GM12878 (cell line): ENCODE data around the gene SNCAIP. TPM values are rescaled to one million over a fixed set of nuclear protein-coding genes. Genes with fewer than 3 reads are reported as not detected.

Experiments used
- ATAC-seq: fragments of 200-7000 bp; cut with Tn5 transposase; 3 replicates; pipeline ENCODE4 v1.9.1; 2020; ENCODE audit warnings: mild to moderate bottlenecking, moderate library complexity
- BruUV-seq: library from RNA; stranded (reverse); fragments of 400-500 nt; replicated peaks from 2 replicates; lab custom pipeline; 2021; lab: Mats Ljungman, UMichigan
- CTCF ChIA-PET: fragments of 300-600 bp; sonication (Branson Sonifier 250); formaldehyde crosslinking; extraction: SDS; loops from one replicate; lab custom pipeline; 2021; ENCODE audit warnings: inconsistent platforms; lab: Yijun Ruan, JAX
- POLR2A ChIA-PET: fragments of 350-600 bp; formaldehyde crosslinking; extraction: SDS; loops from one replicate; lab custom pipeline; 2021; ENCODE audit warnings: inconsistent platforms; lab: Charles Lee
- RAD21 ChIA-PET: fragments of 300-600 bp; sonication (Branson Sonifier 250); formaldehyde crosslinking; loops from one replicate; lab custom pipeline; 2023; ENCODE audit warnings: antibody characterized with exemption; ENCODE audit not compliant: unreplicated experiment; lab: Charles Lee
- SMC1A ChIA-PET: fragments of 300-600 bp; sonication (Branson Sonifier 250); formaldehyde crosslinking; loops from one replicate; lab custom pipeline; 2023; ENCODE audit not compliant: unreplicated experiment, uncharacterized antibody; lab: Charles Lee
- DNase-seq: peaks from one replicate; pipeline ENCODE4 v3.0.0-alpha.2; 2011; ENCODE audit warnings: low read depth, low spot score
- FAIRE-seq: peaks from 3 replicates; lab custom pipeline; 2011; peaks lifted over from hg19 to GRCh38; lab: Jason Lieb, UNC
- H2AFZ ChIP-seq: 2 replicates; pipeline ENCODE4 v1.6.0; 2011; ENCODE audit warnings: low read depth, low read length, control low read depth; ENCODE audit not compliant: control insufficient read depth
- H3K27ac ChIP-seq: 2 replicates; pipeline ENCODE4 v1.5.1; 2011; ENCODE audit warnings: control low read depth; ENCODE audit not compliant: control insufficient read depth, insufficient read depth
- H3K27me3 ChIP-seq, 2 experiments: replicated peaks in 1 of 2; 2 replicates each; pipeline versions ENCODE4 v1.6.0 to v1.6.1; 2011; ENCODE audit warnings: low read length in 1 of 2; ENCODE audit not compliant: control insufficient read depth in 2 of 2, insufficient read depth in 2 of 2
- H3K36me3 ChIP-seq, 2 experiments: 2 replicates each; pipeline ENCODE4 v1.5.1; 2011; ENCODE audit warnings: low read length in 1 of 2; ENCODE audit not compliant: control insufficient read depth in 2 of 2, insufficient read depth in 2 of 2
- H3K4me1 ChIP-seq: 2 replicates; pipeline ENCODE4 v1.6.1; 2011; ENCODE audit warnings: mild to moderate bottlenecking, low read length, moderate library complexity, mixed read lengths; ENCODE audit not compliant: control insufficient read depth, insufficient read depth
- H3K4me2 ChIP-seq: 2 replicates; pipeline ENCODE4 v1.6.0; 2011; ENCODE audit warnings: control low read depth; ENCODE audit not compliant: control insufficient read depth, insufficient read depth
- H3K4me3 ChIP-seq: fragments of 200-600 bp; sonication (generic); 2 replicates; pipeline ENCODE4 v1.5.1; 2016
- H3K79me2 ChIP-seq: 2 replicates; pipeline ENCODE4 v1.6.0; 2011; ENCODE audit warnings: low read length; ENCODE audit not compliant: control insufficient read depth, insufficient read depth
- H3K9ac ChIP-seq: 2 replicates; pipeline ENCODE4 v1.8.0; 2011; ENCODE audit warnings: low read length, control low read depth, mixed read lengths; ENCODE audit not compliant: control insufficient read depth, insufficient read depth
- H3K9me3 ChIP-seq: replicated peaks from 3 replicates; pipeline ENCODE4 v1.5.1; 2011; ENCODE audit warnings: mild to moderate bottlenecking, low read length; ENCODE audit not compliant: control insufficient read depth, insufficient read depth
- H4K20me1 ChIP-seq: 2 replicates; pipeline ENCODE4 v1.6.0; 2011; ENCODE audit not compliant: control insufficient read depth, insufficient read depth
- EZH2 ChIP-seq: IDR thresholded peaks from 2 replicates; pipeline ENCODE4 v1.6.1; 2012; ENCODE audit warnings: low read depth, mild to moderate bottlenecking, control low read depth, inconsistent platforms, low read length, borderline replicate concordance; ENCODE audit not compliant: control insufficient read depth
- FOXK2 ChIP-seq: fragments of 450-650 bp; IDR thresholded peaks from 2 replicates; pipeline ENCODE4 v1.6.1; 2017; ENCODE audit warnings: mild to moderate bottlenecking, moderate library complexity
- NFIC ChIP-seq: IDR thresholded peaks from 2 replicates; pipeline ENCODE4 v1.6.1; 2012; ENCODE audit warnings: low read depth, mild to moderate bottlenecking, inconsistent platforms, low read length, moderate library complexity
- PAX8 ChIP-seq: fragments of 450-650 bp; IDR thresholded peaks from 2 replicates; pipeline ENCODE4 v1.6.1; 2017; ENCODE audit warnings: mild to moderate bottlenecking, moderate library complexity
- RAD21 ChIP-seq: IDR thresholded peaks from 2 replicates; pipeline ENCODE4 v1.6.1; 2011; ENCODE audit warnings: mild to moderate bottlenecking, low read depth, low read length, moderate library complexity; ENCODE audit not compliant: insufficient read depth
- RBBP5 ChIP-seq: fragments of 200-600 bp; sonication (generic); conservative IDR thresholded peaks from 2 replicates; pipeline ENCODE4 v1.6.1; 2016
- SRF ChIP-seq, 2 experiments: IDR thresholded peaks; 2 replicates each; pipeline ENCODE4 v1.6.1; 2011; ENCODE audit warnings: low read depth in 2 of 2, low read length in 2 of 2, mild to moderate bottlenecking in 1 of 2, moderate library complexity in 1 of 2
- STAT3 ChIP-seq: IDR thresholded peaks from 2 replicates; pipeline ENCODE4 v1.6.1; 2011; ENCODE audit warnings: low read depth, low read length, improper control_type of control experiment
- ZBED1 ChIP-seq: IDR thresholded peaks from 2 replicates; pipeline ENCODE4 v1.6.1; 2016; ENCODE audit warnings: borderline replicate concordance
- ZNF207 ChIP-seq: fragments of 450-650 bp; IDR thresholded peaks from 2 replicates; pipeline ENCODE4 v1.6.1; 2014; ENCODE audit warnings: antibody characterized with exemption, mild to moderate bottlenecking, borderline replicate concordance
- WGBS: methylation state at CpG from one replicate; pipeline ENCODE4 v1.1.6; 2016; ENCODE audit warnings: low lambda C conversion rate; ENCODE audit not compliant: insufficient replicate concordance, insufficient coverage; ENCODE audit errors: missing lambda C conversion rate; 5-methylcytosine and 5-hydroxymethylcytosine counted together
- in situ Hi-C: fragments of 300-500 bp; cut with MboI; formaldehyde crosslinking; loops from 9 replicates; pipeline ENCODE4 v1.14.3; 2018; ENCODE audit warnings: mixed read lengths
- intact Hi-C: fragments of 100-400 bp; cut with micrococcal nuclease; formaldehyde crosslinking; loops from one replicate; pipeline ENCODE4 v1.14.2; 2022; ENCODE audit not compliant: unreplicated experiment
- polyA plus RNA-seq, 11 experiments: library from polyadenylated mRNA; depleted of rRNA in 4 of 11; unstranded in 6 of 11; stranded (reverse) in 5 of 11; fragments of >200 nt; fragmentation: Nextera tagmentation in 4 of 11; fragmentation: Illumina TruSeq in 1 of 11; extraction: Ambion mirVana in 4 of 11; extraction: Trizol in 1 of 11; gene quantifications; 1 replicate in 1 of 11; 2 replicates in 10 of 11; pipeline versions ENCODE4 v1.2.1 to v1.2.3, GENCODE V29; 2011 to 2016; ENCODE audit warnings: inconsistent platforms in 2 of 11, missing spikeins in 2 of 11, low read depth in 1 of 11
- total RNA-seq, 4 experiments: library from RNA; depleted of rRNA in 3 of 4; stranded (reverse); fragments of >200 nt in 3 of 4; fragmentation: Illumina TruSeq in 1 of 4; extraction: Trizol in 1 of 4; gene quantifications; 2 replicates each; pipeline versions ENCODE4 v1.2.1 to v1.2.3, GENCODE V29; 2013 to 2021
- TF ChIP-seq, protein P1 (sequence below): IDR thresholded peaks from 2 replicates; pipeline ENCODE4 v1.6.1; 2012; ENCODE audit warnings: low read depth, low read length, improper control_type of control experiment
- TF ChIP-seq, protein P2 (sequence below): IDR thresholded peaks from 2 replicates; pipeline ENCODE4 v1.6.1; 2011; ENCODE audit warnings: borderline replicate concordance, low read depth, mild to moderate bottlenecking, moderate library complexity, low read length; ENCODE audit not compliant: insufficient read depth, poor library complexity, severe bottlenecking
- TF ChIP-seq, protein P3 (sequence below): IDR thresholded peaks from 2 replicates; pipeline ENCODE4 v1.6.1; 2011; ENCODE audit warnings: borderline replicate concordance, low read depth, mild to moderate bottlenecking, moderate library complexity, mixed read lengths, low read length; ENCODE audit not compliant: insufficient read depth; ENCODE audit errors: extremely low read length
- TF ChIP-seq, protein P4 (sequence below): IDR thresholded peaks from 2 replicates; pipeline ENCODE4 v1.6.1; 2012; ENCODE audit warnings: mild to moderate bottlenecking, low read depth, low read length
- TF ChIP-seq, protein P5 (sequence below): IDR thresholded peaks from 2 replicates; pipeline ENCODE4 v1.6.1; 2011; ENCODE audit warnings: low read depth, low read length, improper control_type of control experiment, borderline replicate concordance

Gene SNCAIP
- total and polyA plus RNA-seq, 10 of the 15 experiments (the other 5 are each of a cell fraction or from before 2014, with no cell fraction given): 0.03 to 0.62 (median 0.16) TPM; not detected in 1

DNA sequence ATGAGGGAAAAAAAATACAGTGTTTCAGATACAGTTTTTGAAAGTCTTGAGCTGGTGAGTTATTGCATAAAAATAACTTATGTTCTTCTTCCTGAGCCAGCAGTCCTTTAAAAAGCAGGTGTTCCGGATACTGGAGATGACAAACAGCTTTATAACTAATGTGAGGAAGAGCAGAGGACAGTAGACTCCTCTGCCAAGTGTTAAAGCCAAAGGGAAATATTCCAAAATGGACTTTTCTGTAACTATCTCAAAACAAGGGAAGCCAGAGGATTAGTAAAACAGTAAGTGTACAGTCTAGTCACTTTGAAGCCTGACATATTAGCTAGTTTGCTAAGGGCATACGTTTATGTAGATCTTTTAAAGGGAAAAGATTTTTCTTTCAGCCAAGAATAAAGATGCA is 11.0 kb upstream of the SNCAIP start:
- H3K36me3 ChIP-seq: no peaks in the 10 kb centered on the region
- no peak overlapping the region for H3K9ac ChIP-seq
- H3K27me3 ChIP-seq: no peaks in the 10 kb centered on the region
- no TSS peak for BruUV-seq
- 50% methylated on average over 2 of the region's 2 CpGs for WGBS
- H3K79me2 ChIP-seq: no peaks in the 10 kb centered on the region
- H3K27ac ChIP-seq: no peak overlapping the region
- ChIA-PET RAD21 (no interaction called here), CTCF (interaction anchor here (1.3 to 1.7 kb wide), 4 partner anchors 8 to 114 kb away, joined by 3 to 11 read pairs (median 5); no protein-coding TSS in a partner anchor), POLR2A (no interaction called here), SMC1A (interaction anchor here (1.1 to 3.0 kb wide), 5 partner anchors 8 to 114 kb away, joined by 3 to 11 read pairs (median 5); no protein-coding TSS in a partner anchor)
- in situ Hi-C loops (no loop called here), intact Hi-C loops (no loop called here)
- H3K4me2 ChIP-seq: no peak overlapping the region
- TF ChIP-seq STAT3 (no peak), FOXK2 (no peak), SRF (IDR thresholded peaks at IDR 0.05; ENCODE audit: low read depth in 2 of 2, low read length in 2 of 2) (no peak), PAX8 (no peak), RAD21 (no peak), NFIC (no peak), EZH2 (no peak), RBBP5 (no peak), ZNF207 (no peak), ZBED1 (no peak)
- TF ChIP-seq, protein P1, sequence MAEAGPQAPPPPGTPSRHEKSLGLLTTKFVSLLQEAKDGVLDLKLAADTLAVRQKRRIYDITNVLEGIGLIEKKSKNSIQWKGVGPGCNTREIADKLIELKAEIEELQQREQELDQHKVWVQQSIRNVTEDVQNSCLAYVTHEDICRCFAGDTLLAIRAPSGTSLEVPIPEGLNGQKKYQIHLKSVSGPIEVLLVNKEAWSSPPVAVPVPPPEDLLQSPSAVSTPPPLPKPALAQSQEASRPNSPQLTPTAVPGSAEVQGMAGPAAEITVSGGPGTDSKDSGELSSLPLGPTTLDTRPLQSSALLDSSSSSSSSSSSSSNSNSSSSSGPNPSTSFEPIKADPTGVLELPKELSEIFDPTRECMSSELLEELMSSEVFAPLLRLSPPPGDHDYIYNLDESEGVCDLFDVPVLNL: no peak
- TF ChIP-seq, protein P2, sequence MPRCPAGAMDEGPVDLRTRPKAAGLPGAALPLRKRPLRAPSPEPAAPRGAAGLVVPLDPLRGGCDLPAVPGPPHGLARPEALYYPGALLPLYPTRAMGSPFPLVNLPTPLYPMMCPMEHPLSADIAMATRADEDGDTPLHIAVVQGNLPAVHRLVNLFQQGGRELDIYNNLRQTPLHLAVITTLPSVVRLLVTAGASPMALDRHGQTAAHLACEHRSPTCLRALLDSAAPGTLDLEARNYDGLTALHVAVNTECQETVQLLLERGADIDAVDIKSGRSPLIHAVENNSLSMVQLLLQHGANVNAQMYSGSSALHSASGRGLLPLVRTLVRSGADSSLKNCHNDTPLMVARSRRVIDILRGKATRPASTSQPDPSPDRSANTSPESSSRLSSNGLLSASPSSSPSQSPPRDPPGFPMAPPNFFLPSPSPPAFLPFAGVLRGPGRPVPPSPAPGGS: no peak
- TF ChIP-seq, protein P3, sequence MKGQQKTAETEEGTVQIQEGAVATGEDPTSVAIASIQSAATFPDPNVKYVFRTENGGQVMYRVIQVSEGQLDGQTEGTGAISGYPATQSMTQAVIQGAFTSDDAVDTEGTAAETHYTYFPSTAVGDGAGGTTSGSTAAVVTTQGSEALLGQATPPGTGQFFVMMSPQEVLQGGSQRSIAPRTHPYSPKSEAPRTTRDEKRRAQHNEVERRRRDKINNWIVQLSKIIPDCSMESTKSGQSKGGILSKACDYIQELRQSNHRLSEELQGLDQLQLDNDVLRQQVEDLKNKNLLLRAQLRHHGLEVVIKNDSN: no peak
- TF ChIP-seq, protein P4, sequence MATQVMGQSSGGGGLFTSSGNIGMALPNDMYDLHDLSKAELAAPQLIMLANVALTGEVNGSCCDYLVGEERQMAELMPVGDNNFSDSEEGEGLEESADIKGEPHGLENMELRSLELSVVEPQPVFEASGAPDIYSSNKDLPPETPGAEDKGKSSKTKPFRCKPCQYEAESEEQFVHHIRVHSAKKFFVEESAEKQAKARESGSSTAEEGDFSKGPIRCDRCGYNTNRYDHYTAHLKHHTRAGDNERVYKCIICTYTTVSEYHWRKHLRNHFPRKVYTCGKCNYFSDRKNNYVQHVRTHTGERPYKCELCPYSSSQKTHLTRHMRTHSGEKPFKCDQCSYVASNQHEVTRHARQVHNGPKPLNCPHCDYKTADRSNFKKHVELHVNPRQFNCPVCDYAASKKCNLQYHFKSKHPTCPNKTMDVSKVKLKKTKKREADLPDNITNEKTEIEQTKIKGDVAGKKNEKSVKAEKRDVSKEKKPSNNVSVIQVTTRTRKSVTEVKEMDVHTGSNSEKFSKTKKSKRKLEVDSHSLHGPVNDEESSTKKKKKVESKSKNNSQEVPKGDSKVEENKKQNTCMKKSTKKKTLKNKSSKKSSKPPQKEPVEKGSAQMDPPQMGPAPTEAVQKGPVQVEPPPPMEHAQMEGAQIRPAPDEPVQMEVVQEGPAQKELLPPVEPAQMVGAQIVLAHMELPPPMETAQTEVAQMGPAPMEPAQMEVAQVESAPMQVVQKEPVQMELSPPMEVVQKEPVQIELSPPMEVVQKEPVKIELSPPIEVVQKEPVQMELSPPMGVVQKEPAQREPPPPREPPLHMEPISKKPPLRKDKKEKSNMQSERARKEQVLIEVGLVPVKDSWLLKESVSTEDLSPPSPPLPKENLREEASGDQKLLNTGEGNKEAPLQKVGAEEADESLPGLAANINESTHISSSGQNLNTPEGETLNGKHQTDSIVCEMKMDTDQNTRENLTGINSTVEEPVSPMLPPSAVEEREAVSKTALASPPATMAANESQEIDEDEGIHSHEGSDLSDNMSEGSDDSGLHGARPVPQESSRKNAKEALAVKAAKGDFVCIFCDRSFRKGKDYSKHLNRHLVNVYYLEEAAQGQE: no peak
- TF ChIP-seq, protein P5, sequence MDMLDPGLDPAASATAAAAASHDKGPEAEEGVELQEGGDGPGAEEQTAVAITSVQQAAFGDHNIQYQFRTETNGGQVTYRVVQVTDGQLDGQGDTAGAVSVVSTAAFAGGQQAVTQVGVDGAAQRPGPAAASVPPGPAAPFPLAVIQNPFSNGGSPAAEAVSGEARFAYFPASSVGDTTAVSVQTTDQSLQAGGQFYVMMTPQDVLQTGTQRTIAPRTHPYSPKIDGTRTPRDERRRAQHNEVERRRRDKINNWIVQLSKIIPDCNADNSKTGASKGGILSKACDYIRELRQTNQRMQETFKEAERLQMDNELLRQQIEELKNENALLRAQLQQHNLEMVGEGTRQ: no peak
- no peaks in the 10 kb centered on the region for H4K20me1 ChIP-seq
- peaks cover 12% of the 10 kb centered on the region for H3K4me1 ChIP-seq
- ATAC-seq (no peak), DNase-seq (no peak), FAIRE-seq (no peak)
- no peak overlapping the region; the same call in 1 of the 2 replicates for H2AFZ ChIP-seq
- no peak overlapping the region for H3K4me3 ChIP-seq
- H3K9me3 ChIP-seq: no peaks in the 10 kb centered on the region
